Kidney capillary endothelial cell (primary cell): Measurements from ENCODE around the gene EIF1B.
A peak's percentile ranks its signal among the peaks of the same experiment; 100 is the strongest.

Experiments
- DNase-seq: peaks from one replicate; pipeline ENCODE4 v3.0.0-alpha.2; 2018; ENCODE audit warnings: low spot score

Gene EIF1B

GRCh38 chr3:40308725-40309417 is 636 bp upstream of the EIF1B start:
- peak; percentile 25 for DNase-seq

GRCh38 chr3:40309925-40310695 is 603 bp downstream of the EIF1B start:
- DNase-seq, result peak; percentile 33

GRCh38 chr3:40310705-40311104 is 1.2 kb downstream of the EIF1B start:
- no peak for DNase-seq

DNA sequence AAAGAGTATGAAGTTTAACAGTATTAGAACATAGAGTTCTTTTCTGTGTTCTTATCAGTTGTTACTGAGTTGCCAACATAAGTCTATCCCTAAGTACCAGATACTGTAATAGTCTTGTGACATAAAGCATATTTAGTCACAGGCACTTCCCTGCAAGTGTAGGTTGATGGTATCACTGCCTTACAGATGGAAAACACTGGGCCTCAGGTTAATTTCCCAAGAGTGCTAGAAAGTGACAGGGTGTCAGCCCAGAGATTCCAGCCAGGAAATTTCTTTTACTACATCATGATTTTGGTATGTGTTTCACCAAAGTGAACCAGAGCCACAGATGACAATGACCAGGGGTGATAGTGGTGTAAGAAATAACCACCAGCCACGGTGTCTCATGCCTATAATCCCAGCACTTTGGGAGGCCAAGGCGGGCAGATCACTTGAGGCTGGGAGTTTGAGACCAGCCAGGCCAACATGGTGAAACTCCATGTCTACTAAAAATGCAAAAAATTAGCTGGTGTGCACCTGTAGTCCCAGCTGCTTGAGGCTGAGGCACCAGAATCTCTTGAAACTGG is 3.2 kb downstream of the EIF1B start:
- DNase-seq, result no peak

- DNase-seq, result no peak
Measured at GRCh38 chr3:40313975-40314860, 4.7 kb downstream of the EIF1B start.

DNA sequence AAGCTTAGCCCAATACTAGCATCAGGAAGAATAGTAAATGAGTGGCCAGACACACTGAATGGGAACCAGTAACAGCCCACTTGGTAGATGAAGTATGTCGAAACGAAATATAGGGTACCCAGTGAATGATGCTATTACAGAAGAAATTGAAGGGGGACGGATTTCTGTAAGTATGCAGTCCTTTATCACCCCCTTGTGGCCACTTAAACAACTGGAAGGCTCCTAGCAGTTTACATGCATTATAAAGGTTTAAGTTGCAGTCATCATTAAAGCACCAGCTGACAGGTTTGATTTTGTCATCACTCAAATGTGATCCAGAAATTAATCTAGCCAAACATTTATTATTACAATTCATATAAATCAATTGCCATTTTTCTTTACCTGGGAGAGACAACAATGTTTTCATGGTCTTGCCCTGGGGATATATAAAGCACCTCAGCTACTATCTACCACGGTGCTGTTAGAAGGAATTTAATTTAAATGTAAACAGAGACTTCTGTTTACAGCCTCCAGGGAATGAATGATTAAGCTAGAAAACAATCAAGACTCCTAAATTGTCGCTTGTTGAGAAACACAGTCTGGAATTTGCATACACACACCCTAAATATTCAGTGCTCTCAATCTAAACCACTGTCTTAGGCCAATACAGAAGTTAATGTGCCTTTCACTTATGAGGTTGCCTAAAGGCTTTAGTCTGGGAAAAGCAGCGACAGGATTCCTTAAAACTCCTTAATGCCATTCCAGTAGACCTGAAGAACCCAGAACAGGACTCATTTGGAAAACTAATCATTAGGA is 7.8 kb downstream of the EIF1B start:
- DNase-seq, result peak; percentile 67

DNA sequence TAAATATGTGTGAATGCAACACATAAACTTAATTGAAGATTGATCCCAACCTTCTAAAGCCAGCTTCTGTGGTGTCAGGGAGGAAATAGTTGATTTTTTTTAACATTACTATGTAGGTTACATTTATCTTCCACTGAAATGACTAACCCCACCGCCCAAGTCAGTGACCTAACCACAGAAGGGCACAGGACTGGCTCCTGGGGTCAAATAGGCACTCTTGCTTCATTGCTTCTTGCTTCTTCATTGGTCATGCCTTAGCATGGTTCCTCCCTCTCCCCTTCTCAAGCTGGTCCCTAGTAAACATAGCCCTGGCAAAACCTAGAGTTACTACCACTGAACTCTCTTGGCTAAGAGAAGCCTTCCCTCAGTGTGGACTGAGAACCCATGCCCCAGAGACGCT is 12.3 kb downstream of the EIF1B start:
- DNase-seq, result no peak

- DNase-seq, result no peak
Measured at GRCh38 chr3:40323946-40324345, 14.4 kb downstream of the EIF1B start.

DNA sequence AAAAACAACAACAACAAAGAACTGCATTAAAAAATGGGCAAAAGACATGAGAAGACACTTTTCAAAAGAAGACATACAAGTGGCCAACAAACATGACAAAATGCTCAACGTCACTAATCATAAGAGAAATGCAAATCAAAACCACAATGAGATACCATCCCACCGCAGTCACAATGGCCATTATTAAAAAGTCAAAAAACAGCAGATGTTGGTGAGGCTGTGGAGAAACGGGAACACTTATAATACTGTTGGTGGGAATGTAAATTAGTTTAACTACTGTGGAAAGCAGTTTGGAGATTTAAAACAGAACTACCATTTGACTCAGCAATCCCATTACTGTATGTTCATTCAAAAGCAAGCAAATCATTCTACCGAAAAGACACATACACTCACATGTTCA is 15.1 kb downstream of the EIF1B start:
- DNase-seq, result no peak

- DNase-seq, result no peak
Measured at GRCh38 chr3:40325465-40325864, 16.0 kb downstream of the EIF1B start.

GRCh38 chr3:40328374-40328773 is 18.9 kb downstream of the EIF1B start:
- no peak for DNase-seq

DNA sequence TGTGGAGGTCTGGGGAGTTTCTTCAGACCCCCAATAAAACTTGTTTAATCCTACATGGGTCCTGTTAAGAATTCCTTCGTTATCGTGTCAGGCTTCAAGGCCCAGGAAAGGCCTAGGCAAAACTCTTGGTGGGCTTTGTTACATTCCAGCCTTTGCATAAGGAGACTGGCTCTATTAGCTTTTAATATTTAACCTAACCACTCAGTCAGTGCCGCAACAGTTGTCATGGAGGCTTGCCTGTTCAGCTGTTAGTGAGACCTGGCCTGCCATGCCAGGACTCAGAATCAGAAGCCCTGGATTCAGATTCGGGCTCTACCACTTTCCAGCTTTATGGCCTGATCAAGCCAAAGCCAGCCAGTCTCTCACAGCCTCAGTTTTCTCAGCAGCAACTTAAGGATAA is 19.6 kb downstream of the EIF1B start:
- DNase-seq, result no peak

DNA sequence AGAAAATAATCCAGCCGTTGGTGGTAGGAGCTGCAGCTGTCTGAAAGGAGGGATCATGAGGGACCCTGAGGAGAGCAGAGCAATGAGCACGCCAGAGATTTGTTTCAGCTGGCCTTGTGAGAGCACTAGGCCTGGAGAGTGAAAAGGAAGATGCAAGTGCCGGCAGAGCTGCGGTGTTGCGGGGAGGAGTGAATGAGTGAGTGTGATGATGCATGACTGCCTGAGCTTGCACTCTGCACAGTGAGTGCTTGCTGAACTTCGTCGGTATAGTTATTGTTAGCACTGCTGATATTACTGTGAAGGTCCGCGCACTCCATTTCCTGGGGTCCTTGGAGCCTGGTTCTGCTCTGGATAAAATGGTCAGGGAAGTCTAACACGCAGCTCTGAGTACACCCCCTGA is 23.2 kb downstream of the EIF1B start:
- no peak for DNase-seq

GRCh38 chr3:40333416-40333815 is 23.9 kb downstream of the EIF1B start:
- DNase-seq, result no peak

DNA sequence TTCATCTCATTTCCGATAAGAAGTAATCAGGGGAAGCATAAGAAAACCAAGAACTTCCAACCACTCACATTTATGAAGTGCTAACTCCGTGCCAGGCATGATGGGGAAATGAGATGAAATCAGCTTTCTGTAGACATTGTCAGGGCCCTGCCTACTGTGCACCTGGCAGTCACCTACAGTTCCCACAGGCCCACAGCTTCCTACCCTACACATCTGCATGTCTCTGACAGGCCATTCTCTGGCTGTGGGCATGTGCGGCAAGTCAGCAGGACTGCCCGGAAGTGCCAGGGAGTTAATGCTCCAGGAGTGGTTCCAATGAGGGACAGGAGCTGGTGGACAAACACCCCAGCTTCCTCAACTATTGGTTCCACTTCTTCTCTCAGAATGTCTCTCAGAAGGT is 24.3 kb downstream of the EIF1B start:
- no peak for DNase-seq

DNA sequence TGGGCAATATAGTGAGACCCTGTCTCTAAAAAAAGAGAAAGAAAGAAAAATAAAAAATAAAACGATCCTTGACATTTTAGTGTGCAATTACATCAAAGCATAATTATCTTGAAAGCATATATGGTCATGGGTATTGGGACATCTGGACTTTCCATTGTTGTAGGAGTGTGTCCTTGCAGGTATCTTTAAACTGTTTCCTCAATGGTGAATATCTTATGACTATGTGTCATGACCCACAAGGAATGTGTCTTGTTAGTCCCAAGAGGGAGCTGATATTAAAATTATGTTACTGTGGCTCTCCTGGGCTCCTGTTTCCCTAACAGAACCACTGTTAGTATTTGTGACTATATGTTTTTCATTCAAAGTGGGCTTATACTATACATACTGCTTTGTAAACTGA is 26.6 kb downstream of the EIF1B start:
- DNase-seq, result no peak

- DNase-seq, result no peak
Measured at GRCh38 chr3:40336511-40337135, 27.1 kb downstream of the EIF1B start.

DNA sequence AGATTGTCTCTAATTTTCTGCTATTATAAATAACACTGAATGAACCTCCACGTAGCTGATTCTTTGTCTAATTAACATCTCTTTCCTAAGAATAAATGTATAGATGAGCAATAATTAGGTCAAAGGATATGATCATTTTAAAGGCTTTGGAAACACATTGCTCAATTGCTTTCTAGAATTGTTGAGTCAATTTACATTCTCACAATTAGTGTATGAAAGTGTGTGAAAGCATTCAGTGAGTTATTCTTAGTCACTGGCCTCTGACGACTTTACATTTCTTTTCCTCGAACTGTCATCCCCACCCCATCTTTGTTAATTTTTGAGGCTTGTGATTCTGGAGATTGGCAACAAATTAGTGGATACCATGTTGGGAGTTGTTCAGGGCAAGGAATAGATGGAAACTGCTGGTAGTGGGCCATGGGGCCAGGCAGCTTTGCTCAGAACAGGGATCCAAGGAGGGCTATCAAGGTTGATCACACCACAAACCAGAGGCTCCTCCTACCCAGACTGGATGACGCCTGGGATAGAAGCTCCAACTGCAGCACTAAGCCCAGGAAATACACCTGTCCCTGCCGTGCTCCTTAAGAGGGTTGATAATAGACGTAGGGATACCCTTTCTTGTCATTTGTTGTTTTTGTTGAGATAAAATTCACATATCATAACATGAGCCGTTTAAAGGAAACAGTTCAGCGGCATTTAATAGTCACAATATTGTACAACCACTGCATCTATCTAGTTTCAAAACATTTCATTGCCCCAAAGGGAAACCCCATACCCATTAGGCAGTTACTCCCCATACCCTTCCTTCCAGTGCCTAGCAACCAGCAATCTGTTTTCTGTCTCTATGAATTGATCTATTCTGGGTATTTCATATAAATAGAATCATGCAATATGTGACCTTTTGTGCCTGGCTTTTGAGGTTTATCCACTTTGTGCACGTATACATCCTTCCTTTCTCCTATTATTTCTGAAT is 27.9 kb downstream of the EIF1B start:
- no peak for DNase-seq

DNA sequence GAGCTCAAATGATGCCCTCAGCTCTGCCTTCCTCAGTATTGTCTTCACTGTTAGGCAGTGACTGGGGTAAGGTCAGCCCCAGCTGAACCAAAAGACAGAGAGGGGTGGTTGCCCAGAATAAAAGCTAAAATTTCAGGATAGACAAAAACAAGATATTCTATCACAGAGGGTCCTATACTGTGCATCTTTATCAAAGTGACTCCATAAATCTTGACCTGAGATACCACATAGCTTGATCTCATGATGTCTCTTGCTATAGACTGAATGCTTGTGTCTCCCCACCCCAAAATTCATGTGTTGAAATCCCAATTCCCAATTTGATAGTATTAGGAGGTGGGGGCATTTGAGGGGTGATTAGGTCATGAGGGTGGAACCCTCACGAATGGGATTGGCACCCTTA is 30.4 kb downstream of the EIF1B start:
- DNase-seq, result no peak
